Measurements from ENCODE around the gene FOXF1.

Gene FOXF1

DNA sequence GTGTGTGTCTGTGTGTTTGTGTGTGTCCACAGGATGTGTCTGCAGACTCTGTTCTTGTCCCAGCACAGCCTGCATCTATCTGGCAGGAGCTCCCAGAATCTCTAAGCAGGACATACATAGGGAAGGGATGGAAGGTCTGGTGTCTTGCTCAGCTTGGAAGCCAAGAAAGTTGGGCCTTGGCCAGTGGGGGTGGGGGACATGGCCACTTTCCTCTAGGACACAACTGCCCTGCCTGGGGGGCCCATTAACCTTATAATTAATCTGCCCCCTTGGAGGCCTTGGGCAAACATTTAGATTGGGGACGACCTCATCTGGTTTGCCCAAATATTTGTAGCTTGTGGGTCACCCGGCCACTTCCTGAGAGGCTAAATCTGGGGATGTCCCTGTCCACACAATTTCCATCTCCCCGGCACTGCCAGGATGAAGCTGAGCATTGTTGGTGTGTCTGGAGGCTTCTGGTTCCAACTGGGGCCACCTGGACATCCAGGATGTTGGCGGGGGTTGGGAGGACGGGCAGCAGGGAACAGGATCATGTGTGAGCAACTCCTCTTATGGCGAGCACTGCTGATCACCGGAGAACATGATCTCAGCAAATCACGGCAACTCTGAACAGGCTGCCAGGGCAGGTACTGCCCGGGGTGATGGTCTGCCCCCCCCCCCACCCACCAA lies 17.2 kb upstream of the FOXF1 start:
- no peak for DNase-seq (ENCODE audit: low spot score)

DNA sequence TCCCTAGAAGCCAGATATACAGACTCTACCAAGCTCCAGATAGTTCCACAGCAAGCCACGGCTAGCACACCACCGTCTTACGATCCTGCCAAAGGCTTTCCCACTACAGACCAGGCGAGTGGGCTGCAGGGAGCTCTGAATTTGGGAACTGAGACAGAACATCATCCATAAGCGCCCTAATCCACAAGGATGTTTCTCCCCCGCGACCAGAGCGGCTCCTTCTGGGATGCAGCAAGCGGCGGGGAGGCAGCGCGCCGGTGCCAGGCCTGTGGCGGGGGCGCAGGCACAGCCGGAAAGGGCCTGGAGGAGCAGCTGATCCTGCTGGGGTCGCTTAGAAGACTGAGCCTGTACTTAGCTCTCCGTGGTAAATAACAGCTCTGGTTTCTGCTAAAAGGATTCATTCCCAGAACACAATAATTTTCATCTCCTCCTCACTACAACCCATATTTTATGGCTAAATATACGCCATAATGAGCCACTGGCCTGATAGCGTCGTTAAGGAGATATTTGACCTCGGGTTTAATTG lies 16.2 kb upstream of the FOXF1 start:
- DNase-seq (ENCODE audit: low spot score), result no peak

DNA sequence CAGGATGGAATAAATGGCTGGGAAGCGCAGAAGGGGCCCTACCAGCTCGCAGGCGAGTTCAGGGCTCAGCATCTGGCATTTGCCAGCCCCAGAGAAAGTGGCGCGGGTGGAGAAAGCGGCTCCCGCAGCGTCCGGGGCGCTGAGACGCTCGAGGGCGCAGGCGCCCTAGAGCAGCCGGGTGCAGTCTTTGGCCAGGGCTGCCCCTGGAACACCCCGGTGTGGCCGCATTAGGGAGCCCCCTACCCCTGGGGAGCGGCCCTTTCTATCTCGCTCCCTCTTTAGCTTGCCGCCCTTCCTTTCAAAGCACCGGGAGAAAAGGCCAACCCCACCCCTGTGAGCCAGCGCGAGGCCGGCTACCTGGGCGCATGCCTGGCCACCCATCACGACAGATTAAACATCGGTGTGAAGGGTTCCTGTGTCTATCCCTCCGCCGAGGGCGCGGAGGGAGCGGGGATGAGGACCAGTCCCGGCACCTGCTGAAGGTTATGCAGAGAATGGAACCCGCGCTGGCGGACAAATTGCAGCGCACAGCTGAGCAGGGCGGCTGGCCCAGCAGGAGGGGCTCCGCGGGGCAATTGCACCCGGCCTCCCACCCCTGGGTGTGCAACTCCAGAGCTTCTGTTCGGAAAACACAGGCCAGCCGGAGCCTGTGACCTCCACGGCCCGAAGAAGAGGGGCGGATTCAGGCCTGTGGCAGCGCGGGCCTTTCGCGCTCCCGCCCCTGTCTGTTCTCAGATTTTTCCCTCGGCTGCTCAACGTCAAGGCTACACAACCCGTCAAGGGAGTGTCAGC lies 15.6 kb upstream of the FOXF1 start:
- no peak for DNase-seq (ENCODE audit: low spot score)

DNA sequence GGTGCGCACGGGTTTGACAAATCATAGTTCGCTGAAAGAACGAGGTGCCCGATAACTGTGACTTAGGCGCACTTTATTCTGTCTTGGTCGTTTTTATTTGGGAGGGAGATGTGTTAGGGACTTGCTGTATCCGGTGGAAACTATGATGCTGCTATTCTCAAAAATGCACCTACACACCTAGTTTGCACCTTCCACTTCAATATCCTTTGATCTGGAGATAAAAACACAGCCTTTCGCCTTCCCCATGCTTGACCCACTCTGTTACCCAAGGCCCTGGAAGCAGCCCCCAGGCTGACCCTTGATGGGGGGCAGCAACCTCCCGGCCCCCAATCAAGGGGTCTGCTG lies 15.0 kb upstream of the FOXF1 start:
- no peak for DNase-seq (ENCODE audit: low spot score)

DNA sequence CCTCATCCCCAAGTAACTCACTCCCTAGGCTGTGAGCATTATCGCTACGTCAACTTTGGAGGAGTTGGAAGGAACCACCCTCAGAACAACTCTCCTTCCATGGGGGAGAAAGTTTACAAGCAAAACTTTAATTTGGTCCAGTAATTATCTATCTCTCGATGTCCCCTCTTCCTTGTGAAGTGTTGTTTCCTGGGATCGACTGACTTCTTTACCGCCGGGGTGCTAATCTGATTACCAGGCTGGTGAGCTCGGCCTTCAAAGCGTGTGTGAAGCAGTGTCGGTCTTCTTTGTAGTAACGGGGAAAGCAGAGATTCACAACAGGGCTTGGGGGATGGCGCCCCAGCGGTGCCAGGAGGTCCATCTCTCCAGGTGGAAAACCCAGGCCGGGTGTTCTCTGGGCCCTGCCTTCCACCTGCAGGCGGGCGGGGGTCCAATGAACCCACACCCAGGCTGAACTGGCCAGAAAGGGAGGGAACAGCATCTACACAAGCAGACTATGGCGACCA lies 14.5 kb upstream of the FOXF1 start:
- DNase-seq (ENCODE audit: low spot score), result no peak

DNA sequence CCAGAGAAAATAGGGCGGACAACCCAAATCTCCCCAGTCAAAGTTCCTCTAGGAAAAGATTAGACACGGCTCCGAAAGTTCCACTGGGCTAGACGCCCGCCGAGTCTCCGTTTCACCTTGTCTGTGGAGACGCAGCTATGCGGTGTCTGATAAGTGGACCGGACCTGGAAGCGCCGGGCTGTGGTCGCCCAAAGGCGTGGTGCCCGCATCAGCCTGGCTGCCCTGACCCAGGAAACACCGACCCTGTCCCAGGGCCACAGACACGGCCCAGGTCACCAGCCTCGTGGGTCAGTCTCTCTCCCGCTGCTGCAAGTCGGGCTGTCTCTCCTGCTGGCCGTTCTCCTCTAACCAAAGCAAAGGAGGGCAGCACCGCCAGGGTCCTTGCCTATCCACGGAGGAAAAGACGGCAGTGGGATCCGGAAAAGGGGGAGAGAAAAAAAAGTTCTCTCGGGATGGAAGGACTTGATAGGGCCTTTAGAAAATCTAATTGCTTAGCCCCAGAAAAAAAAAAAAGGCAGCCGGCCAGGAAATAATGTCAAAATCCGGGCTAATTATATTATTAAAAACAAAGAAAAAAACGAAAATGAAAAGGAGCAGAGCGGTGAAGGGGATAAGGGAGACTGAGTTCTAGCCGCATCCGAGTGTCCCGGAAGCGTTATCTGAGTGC lies 13.9 kb upstream of the FOXF1 start:
- DNase-seq (ENCODE audit: low spot score), result no peak

DNA sequence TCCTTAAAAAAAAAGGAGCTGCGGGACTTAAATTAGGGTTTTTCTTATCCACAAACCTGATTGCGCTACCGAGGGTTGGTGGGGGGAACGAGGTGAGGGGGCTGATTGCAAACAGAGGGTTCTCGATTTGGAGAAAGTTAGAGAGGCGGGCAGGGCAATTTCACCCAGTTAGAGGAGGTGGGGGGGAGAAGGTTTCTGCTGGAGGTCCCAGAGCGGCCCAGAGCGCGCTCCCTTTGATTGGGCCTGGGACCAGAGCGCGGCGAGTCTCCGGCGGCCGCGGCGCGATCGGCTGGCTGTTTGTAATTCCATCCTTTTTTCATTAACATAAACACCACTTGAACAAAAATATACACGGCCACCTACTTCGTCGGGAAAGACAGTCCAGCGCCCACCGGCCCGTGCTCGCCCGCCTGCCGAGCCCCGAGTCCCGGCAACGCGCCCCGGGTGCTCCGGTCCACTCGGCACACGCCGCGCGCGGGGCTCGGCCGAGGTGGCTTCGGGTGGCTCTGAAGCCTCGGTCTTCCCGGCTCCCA lies 13.3 kb upstream of the FOXF1 start:
- DNase-seq (ENCODE audit: low spot score), result no peak

DNA sequence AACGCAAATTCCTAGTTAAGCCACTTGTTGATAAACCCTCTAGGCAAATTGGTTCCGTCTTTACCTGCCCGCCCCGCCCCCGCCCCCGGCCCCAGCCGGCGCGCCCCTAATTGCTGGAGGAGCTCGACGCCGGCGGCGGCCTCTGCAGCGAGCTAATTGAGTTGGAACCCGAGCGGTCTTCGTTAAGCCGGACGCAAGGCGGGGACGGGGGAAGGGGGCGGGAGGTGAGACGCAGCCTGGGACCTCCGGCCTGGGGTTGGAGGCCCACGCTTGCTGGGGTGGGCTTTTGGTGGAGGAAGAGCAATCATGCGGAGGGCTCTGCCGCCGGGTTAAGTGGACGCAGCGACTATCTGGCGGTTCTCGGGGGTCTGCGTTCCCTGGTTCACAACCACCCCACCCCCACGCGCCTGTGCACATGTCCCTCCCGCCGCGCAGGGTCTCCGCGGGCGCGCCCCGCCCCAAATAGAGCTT lies 12.7 kb upstream of the FOXF1 start:
- no peak for DNase-seq (ENCODE audit: low spot score)

DNA sequence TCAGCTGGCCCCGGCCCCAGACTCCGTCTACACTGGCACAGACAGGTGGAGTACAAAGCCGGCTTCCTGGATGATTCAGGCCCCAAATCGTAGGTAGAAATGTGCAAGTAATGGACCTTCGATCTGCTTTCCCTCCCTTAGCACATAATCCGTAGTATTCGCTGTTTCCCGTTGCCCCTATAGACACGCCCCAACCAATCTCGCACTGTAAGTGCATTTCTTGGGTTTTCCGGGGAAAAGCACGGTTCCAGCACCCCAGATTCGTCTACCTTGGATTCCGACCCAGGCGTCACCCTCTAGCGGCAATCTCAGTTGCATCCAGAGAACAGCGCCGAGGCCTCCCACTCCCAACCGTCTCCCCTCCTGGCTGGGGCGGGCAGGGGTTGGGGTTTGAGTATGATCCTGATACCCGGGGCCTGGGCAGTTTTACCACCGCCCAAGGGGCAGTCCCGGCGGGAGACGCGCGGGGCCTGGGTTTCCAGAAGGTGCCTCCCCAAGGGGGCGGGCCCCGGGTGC lies 12.1 kb upstream of the FOXF1 start:
- no peak for DNase-seq (ENCODE audit: low spot score)

DNA sequence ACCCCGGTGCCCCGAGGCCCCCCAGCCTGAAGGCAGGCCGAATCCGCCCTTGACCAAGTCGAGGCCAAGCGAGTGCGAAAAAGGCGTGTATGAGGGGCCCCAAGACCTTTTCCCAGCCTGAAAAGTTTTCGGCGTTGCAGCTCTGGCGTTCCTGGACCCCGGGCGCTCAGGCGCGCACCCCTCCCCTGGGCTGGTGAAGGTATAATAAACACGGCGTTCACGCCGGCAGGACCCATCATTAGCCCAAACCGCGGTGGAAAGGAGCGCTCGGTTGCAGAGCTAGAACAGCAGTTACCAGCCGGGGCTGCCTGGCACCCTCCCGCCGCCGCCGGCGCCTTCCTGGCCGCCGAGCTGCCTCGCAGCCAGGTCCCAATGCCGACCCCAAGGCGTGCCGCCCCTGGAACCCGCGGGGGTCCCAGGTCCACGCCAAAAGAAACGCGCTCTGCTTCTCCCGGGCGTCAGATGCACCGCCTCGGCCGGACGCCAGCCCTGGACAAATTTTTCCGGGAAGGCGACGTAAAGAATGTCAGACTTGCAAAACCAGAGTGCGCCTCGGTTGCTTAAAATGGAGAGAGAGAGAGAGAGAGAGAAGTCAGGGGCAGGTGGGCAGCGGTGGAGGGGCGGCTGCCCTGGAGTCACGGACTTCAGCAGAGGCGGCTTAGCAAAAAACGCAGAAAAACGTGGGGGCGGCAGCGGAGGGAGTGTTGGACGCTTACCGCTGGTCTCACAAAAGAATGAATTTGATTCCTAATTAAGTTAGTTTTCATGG lies 11.5 kb upstream of the FOXF1 start:
- DNase-seq (ENCODE audit: low spot score), result no peak

DNA sequence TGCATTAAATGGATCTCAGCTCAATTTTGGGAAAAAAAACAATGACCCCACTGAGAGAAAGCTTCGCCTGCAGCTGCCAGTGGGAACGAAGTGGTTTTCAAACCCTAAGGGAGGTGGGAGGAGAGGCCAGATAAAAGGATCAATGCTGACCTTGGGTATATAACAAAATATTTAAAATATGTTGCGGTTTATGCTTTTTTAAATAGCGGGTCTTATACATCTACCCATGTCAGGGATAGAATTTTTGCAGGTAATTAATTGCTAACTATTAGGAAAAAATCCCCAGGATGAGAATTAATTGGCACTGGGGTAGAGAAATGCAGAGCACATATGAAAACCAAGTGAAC lies 10.9 kb upstream of the FOXF1 start:
- no peak for DNase-seq (ENCODE audit: low spot score)

DNA sequence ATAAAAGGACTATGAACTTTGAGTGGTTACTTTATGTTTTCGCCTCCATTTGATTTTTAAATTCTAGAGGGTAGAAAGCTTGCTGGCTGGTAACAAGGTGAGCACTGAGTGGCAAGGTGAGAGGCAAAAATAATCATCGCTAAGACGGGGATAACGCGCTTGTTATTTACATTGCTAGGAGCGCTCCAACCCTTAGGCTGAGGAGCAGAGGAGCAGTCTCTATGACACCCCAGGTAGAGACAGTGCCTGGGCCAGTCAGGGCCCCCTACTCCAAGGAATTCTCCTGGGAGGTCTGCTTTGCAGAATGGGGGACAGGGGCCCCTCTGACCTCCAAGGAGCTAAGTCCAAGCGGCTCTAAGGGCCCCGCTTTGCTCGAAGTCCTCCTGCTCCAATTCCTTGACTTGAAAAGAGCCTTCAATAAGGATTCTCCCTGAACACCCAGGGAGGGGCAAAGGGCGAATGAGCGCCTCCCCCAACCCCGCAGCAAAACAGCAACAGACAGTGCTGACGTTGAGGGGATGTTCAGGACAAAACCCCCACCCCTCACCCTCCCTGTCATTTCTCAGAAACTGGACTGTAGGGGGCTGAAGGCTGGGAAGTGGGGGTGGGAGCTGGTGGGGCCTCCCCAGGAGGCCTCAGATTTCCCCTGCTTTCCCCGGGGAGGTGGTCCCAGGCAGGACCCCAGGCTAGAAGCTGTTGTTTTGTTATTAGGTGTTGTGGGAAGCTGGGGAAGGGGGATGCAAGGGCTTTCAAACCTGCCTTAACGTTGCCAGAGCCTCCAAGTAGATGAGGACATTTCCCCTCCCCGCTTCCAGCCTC lies 10.2 kb upstream of the FOXF1 start:
- DNase-seq (ENCODE audit: low spot score), result no peak

DNA sequence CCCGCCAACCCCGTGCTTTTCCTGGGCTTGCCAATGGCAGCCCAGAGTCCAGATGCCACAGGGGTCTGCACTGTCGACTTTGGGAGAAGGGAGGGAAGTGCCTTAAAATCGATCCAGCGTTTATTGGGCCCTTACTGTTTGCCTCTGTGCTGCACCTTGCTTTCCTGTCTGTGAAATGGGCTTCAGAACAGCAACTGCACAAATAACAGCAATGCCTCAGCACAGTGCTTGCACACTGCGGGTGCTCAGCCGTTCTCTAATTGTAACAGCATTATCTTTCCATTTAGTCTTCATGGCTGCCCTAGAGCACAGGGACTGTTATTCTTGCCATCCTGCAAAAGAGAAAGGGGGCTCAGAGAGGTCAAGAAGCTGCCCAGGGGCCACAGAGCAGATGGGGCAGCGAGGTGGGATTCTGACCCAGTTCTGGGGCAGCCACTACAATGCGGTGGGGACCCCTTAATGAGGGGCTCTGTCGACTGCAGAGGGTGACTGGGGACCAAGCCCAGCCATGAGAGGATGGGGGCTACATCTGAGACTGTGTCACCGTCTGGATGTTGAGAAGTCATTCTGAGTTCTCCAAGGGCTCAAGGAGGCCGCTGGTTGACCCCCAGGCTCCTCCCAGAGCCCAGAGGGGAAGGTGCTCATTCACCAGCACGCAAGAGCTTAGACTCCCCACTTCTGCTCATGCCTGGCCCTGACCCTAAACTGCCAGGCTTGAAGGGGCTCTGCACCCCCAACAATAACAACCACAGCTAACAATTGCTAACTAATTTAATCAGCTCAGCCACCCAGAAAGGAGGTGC lies 9.4 kb upstream of the FOXF1 start:
- no peak for DNase-seq (ENCODE audit: low spot score)

DNA sequence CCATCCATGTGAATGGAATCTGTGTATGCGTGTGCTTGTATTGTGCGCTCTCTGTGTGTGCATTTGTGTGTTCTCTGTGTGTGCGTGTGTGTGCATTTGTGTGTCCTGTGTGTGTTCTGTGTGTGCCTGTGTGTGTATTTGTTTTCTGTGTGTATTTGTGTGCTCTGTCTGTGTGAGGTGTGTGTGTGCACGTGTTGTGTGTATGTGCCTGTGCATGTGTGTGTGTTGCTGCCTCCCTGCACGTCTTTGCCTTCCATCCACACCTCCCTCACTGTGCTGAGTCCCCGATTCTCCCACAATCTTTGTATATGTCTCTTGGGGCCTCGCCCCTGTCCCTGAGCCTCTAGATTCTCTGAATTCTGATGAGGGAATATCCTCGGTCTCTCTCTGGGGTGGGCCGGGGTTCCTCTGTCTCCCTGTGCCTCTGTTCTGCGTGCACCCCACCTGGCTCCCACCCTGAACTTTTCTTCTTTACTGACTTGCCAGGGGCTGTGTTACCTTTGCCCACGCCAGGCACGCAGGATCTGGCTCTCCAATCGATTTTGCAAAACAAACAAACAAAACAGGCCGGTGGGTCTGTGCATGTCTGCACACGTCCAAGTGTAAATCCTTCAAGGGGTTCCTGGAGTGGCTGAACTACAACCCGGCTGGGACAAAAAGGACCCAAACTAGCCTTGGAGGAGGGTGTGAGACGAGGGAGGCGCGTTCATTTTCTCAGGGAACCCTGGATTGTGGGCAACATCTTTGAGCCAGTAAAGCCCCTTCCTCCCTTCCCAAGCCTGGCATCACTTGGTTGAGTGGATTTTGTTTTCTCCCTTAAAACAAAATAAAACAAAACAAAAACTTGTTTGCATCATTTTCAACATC lies 8.1 kb upstream of the FOXF1 start:
- no peak for DNase-seq (ENCODE audit: low spot score)

DNA sequence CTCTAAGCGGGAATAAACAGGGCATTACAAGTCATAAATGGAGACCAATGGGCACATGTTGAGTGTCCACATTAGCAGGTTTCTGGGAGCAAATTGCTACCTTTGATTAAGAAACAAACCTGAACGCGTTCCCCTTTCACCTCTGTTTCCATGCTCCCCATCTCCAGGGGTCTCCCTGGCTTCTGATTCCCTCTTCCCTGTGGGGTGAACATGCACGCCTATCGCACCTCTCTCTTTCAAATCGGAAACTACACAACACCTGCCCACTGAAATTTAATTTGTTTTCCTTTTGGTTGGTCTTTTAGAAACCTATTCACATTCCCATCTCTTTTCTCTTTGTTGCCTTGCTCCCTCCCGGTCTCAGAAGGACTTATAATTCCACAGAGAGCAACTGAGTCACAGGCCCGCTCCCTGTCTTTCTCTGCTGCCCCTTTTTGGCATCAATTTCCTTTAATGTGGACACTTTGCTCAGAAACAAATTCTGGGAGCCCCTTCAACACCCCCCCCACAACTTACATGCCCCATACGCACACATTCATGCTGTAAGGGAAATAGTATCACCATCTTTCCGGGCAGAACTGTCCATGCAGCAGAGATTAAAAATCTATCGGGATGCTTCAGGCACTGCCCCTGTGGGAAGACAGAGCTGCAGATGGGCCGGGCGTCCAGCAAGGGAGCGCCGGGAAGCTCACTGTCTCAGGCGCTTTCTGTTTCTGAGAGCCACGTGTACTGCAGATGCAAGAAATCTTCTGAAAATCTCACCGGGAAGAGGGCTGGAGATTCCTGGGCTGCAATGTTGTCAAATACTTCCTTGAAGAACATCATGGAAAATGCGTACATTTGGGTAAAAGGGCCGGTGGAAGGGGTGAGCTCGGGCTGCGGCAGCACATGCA lies 7.2 kb upstream of the FOXF1 start:
- no peak for DNase-seq (ENCODE audit: low spot score)

DNA sequence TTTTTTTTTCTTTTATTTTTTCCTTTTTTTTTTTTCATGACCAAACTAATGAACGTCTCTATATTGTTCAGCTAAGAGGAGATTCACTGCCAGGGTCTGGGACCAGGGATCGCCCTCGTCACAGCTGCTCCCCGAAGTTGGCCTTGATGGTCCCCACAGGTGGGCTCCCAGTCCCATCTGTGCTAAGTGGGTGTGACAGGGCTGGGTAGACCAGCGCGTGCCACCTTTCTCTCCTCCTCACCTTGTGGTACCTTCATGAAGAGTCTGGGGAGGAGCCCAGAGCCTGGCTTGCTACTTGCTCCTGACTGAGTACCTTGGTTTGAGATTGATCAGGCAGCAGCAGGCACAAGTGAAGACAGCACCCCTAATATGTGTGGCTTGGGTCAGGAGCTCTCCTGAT lies 6.5 kb upstream of the FOXF1 start:
- no peak for DNase-seq (ENCODE audit: low spot score)

DNA sequence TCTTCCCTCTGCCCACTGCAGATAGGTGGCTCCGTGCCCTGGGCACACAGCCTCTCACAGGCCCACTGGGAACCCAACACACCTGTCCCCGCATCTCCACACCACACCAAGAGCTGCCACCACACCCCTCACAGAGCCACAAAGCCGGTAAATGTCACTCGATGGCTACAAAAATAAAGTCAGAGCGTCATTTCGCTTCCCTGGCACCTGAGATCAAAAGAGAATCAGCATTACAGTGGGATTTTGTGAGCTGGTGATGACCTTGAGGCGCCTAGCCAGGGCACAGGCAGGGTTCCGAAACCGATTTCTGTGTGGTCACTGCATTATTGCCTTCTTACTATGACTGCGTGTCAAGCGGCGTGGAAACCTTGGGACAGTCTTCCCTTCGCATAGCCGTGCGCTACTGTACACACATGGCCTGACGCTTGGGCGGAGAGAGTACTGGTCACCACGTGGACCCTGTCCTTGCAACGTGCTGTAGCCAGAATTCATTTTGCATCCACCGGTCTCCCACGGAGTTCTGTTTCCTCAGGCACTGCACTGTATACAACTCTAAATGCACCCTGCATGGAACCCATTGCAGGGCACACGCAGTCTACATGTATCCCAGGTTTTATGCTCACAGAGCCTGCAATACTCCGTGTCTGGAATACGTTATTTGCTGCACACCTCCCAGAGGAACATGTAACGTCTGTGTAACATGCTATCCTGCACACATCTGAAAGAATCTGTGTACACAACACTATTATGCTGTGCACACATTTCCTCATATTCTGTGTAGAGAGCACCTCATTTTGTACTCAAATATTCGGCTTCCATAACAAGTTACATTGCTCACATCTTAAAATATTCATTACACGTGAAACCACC lies 5.8 kb upstream of the FOXF1 start:
- no peak for DNase-seq (ENCODE audit: low spot score)
